ENCODE measurements around the gene SPO11.

The SPO11 gene

GRCh38 chr20:57315083-57315975, 14.3 kb upstream of the SPO11 start:
- CTCF ChIA-PET = interaction anchor here (2.2 kb wide), 1 partner anchor 11 kb away, joined by 7 read pairs; no protein-coding TSS in a partner anchor
- no peak for DNase-seq (ENCODE audit: extremely low spot score)
- no peak for TF ChIP-seq CTCF (IDR thresholded peaks at IDR 0.05; ENCODE audit: control extremely low read depth, extremely low read depth, low read depth, missing control alignments)
- POLR2A ChIA-PET = no interaction called here

- no peak for DNase-seq (ENCODE audit: extremely low spot score)
- TF ChIP-seq CTCF (IDR thresholded peaks at IDR 0.05; ENCODE audit: control extremely low read depth, extremely low read depth, low read depth, missing control alignments) = no peak
- CTCF ChIA-PET = interaction anchor here (2.2 kb wide), 1 partner anchor 10 kb away, joined by 7 read pairs; no protein-coding TSS in a partner anchor
- POLR2A ChIA-PET = no interaction called here
These were observed 13.6 kb upstream of the SPO11 start for GRCh38 chr20:57315976-57316480.

- ChIA-PET CTCF (no interaction called here), POLR2A (no interaction called here)
- no peak for TF ChIP-seq CTCF (IDR thresholded peaks at IDR 0.05; ENCODE audit: control extremely low read depth, extremely low read depth, low read depth, missing control alignments)
- no peak for DNase-seq (ENCODE audit: extremely low spot score)
These were observed 12.8 kb upstream of the SPO11 start for GRCh38 chr20:57316795-57317201.

- no peak for DNase-seq (ENCODE audit: extremely low spot score)
- ChIA-PET CTCF (no interaction called here), POLR2A (no interaction called here)
- no peak for TF ChIP-seq CTCF (IDR thresholded peaks at IDR 0.05; ENCODE audit: control extremely low read depth, extremely low read depth, low read depth, missing control alignments)
These were observed 12.3 kb upstream of the SPO11 start for GRCh38 chr20:57317316-57317788.

GRCh38 chr20:57317789-57318371, 11.7 kb upstream of the SPO11 start:
- no peak for TF ChIP-seq CTCF (IDR thresholded peaks at IDR 0.05; ENCODE audit: control extremely low read depth, extremely low read depth, low read depth, missing control alignments)
- CTCF ChIA-PET = no interaction called here
- POLR2A ChIA-PET = no interaction called here
- no peak for DNase-seq (ENCODE audit: extremely low spot score)

GRCh38 chr20:57319584-57319983, 10.0 kb upstream of the SPO11 start:
- DNase-seq (ENCODE audit: extremely low spot score) = no peak
- CTCF ChIA-PET = no interaction called here

More at GRCh38 chr20:57319584-57319983, 10.0 kb upstream of the SPO11 start:
- TF ChIP-seq CTCF (IDR thresholded peaks at IDR 0.05; ENCODE audit: control extremely low read depth, extremely low read depth, low read depth, missing control alignments) = no peak
- POLR2A ChIA-PET = no interaction called here

Data from GM10248 (cell line).